ENCODE measurements around the gene MKRN2.

GRCh38 chr3:12593473-12593872 is 36.6 kb downstream of the MKRN2 start:
- TF ChIP-seq EZH2 (IDR thresholded peaks at IDR 0.05; ENCODE audit: borderline replicate concordance, low read depth, low read length, severe bottlenecking) (no peak), CTCF (IDR thresholded peaks at IDR 0.05; ENCODE audit: borderline replicate concordance, extremely low read depth, low read length, poor library complexity, severe bottlenecking) (no peak)
